GM12892 (cell line): ENCODE measurements around the gene DDX39B.
A peak's percentile ranks its signal among the peaks of the same experiment; 100 is the strongest.
"Not testable (repeated sequence)": the region's sequence is repeated elsewhere in the genome, so short reads cannot be mapped to it uniquely, and the experiment has no call there.

ENCODE experiments used
- DNase-seq: peaks from one replicate; pipeline ENCODE4 v3.0.0; 2011; ENCODE audit not compliant: insufficient read length
- FAIRE-seq: peaks from 2 replicates; lab custom pipeline; 2011; peaks lifted over from hg19 to GRCh38; lab: Jason Lieb, UNC
- POLR2A ChIP-seq: IDR thresholded peaks from 2 replicates; pipeline ENCODE4 v1.6.1; 2011; ENCODE audit warnings: low read depth, low read length, control low read depth
- POLR2AphosphoS5 ChIP-seq: IDR thresholded peaks from 2 replicates; pipeline ENCODE4 v1.6.1; 2011; ENCODE audit warnings: low read depth, low read length, control low read depth
- TAF1 ChIP-seq: IDR thresholded peaks from 2 replicates; pipeline ENCODE4 v1.6.1; 2011; ENCODE audit warnings: low read depth, mild to moderate bottlenecking, control low read depth, low read length, borderline replicate concordance

DDX39B gene

DNA sequence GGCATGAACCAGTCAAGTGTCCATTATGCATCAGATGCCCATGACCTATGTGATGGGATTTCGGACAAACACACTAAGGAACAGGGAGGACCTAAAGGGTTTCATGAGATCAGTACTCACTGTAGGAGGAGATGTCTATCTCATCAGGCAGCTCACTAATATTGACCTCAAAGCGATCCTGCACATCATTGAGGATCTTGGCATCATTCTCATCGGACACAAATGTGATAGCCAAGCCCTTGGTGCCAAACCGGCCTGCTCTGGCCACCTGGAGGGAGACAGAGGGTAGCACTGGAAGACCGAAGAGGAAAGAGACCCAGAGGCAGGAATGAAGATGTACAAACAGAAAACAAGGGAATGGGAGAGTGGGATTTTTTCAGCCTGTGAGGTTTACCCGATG lies 11.1 kb downstream of the DDX39B start:
- DNase-seq (no peak), FAIRE-seq (no peak)
- TF ChIP-seq POLR2AphosphoS5: no peak
- TF ChIP-seq POLR2A: peak; percentile 37; the same call in 1 of the 2 replicates

DNA sequence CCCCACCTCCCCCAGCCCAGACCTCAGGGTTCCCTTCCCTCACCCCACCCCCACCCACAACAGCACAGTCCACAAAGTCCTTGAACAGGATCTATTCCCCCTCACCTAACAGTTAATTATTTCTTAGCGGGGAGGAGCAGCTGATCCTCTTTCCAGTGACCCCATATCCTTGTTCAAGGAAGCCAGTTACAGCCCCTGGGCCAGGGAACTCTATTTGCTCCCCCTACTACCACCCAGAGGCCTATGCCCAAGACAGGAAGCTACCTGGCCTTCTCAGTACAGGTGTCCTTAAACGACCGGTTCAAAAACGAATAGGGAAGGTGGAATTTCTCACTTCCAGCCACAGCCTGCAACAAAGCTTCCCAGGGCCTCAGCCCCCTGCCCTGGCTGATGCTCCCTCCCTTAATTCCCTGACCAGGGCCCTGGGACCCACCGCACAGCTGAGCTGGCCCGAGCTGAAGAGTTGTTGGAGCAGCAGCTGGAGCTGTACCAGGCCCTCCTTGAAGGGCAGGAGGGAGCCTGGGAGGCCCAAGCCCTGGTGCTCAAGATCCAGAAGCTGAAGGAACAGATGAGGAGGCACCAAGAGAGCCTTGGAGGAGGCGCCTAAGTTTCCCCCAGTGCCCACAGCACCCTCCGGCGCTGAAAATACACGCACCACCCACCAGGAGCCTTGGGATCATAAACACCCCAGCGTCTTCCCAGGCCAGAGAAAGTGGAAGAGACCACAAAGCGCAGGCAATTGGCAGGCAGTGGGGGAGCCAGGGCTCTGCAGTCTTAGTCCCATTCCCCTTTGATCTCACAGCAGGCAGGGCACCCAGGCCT lies 12.3 kb downstream of the DDX39B start:
- DNase-seq: no peak
- no peak for FAIRE-seq
- TF ChIP-seq POLR2AphosphoS5 (peak; percentile 42), TAF1 (no peak)

DNA sequence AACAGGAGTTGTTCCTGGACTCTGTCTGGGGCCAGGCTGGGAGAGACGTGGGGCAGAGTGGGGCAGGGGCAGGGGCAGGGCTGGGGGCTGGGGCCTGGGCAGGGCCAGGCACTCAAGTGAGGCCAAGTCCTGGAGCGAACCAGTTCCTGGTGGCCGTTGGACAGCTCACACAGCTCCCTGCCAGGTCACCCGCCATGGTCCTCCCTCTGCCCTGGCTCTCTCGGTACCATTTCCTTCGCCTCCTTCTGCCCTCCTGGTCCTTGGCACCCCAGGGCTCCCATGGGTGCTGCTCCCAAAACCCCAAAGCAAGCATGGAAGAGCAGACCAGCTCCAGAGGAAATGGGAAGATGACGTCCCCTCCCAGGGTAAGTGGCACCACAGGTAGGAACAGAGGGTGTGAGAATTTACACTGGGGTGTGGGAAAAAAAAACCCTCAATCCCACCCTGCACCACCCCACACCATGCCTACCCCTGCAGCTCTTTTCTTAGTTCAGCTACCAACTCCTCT lies 12.9 kb downstream of the DDX39B start, which contains the start of gene MCCD1:
MCCD1 (plus strand) TSS at position 142 of the 508 bp plus-strand sequence; CDS start at position 195, 53 bp downstream.
- FAIRE-seq: no peak
- no peak for DNase-seq
- peak; percentile 54 for TF ChIP-seq POLR2A
- TF ChIP-seq TAF1: no peak
- TF ChIP-seq POLR2AphosphoS5: no peak; the same call in 1 of the 2 replicates

DNA sequence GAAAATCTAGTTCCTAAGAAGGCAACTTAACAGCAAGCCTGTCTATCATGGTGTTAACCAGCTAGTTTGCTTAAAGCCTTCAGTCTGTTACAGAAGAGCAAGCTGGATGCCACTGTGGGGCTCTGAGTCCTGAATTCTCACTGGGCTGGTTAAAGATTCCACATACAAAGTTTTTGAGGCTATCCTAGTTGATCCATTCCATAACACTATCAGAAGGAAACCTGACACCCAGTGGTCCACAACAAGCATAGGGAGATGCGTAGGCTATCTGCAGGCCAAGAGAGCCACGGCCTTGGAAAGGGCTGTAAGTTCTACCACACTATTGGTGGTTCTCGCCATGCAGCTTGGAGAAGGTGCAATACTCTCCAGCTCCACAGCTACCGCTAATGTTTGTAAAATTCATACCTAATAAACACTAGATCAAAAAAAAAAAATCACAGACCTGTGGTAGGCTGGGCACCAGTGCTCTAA lies 13.5 kb downstream of the DDX39B start:
- TF ChIP-seq TAF1 (no peak), POLR2A (no peak), POLR2AphosphoS5 (no peak)
- DNase-seq (no peak), FAIRE-seq (no peak)

DNA sequence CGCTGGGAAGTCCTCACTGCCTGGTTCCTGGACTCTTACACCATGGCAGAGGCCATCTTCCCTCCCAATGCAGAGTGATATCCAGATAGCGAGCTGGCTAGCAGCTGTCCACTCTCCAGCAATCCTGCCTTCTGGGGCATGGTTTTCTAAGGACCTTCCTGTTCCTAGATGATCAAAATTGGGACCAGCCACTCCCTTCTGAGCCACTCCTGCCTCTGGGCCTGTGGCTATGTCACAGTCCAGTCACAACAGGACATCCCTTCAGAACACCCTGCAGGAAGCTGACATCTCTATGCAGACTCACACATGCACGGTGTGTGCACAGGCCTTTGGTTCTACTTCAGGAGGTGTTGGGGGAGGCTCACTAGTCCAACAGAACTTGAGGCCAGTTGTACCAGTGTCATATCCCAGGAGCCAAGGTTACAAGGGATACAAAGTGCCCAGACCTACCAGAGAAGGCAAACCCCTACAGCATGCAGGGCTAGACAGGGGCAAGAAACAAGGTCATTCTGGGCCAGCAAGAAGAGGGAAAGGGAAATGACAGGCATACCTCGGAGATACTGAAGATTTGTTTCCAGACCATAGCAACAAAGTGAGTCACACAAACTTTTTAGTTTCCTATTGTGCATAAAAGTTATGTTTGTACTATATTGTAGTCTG lies 15.7 kb downstream of the DDX39B start:
- TF ChIP-seq POLR2A (no peak), POLR2AphosphoS5 (no peak), TAF1 (no peak)
- DNase-seq (no peak), FAIRE-seq (no peak)

DNA sequence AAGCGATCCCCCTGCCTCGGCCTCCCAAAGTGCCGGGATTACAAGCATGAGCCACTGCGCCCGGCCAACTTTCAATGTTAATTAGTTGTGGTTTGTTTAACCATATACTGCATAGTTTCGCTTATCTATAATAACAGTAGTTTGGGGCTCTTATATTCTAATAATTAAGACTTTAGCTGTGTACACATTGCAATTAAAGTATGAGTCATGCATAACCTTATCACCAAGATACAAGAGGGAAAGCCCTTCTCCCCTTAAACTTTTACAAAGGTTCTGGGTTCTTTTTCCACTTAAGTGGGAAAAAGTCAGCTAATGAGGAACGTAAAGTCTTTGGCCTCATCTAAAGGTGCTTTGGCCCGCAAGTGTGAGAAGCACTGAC lies 16.3 kb downstream of the DDX39B start:
- TF ChIP-seq POLR2AphosphoS5 (no peak), POLR2A (no peak), TAF1 (no peak)
- no peak for DNase-seq
- FAIRE-seq: no peak

DNA sequence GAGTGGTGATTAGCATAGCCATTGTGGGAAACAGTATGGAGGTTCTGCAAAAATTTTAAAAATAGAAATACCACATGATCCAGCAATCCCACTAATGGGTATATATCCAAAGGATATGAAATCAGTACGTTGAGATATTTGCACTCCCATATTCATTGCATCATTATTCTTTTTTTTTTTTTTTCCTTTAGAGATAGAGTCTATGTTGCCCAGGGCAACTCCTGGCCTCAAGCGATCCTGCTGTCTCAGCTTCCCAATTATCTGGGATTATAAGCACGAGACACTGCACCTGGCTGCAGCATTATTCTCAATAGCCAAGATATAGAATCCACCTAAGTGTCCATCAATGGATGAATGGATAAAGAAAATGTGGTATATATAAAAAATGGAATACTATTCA lies 20.0 kb downstream of the DDX39B start:
- TF ChIP-seq POLR2AphosphoS5 (no peak), TAF1 (no peak), POLR2A (no peak)
- no peak for FAIRE-seq
- no peak for DNase-seq

DNA sequence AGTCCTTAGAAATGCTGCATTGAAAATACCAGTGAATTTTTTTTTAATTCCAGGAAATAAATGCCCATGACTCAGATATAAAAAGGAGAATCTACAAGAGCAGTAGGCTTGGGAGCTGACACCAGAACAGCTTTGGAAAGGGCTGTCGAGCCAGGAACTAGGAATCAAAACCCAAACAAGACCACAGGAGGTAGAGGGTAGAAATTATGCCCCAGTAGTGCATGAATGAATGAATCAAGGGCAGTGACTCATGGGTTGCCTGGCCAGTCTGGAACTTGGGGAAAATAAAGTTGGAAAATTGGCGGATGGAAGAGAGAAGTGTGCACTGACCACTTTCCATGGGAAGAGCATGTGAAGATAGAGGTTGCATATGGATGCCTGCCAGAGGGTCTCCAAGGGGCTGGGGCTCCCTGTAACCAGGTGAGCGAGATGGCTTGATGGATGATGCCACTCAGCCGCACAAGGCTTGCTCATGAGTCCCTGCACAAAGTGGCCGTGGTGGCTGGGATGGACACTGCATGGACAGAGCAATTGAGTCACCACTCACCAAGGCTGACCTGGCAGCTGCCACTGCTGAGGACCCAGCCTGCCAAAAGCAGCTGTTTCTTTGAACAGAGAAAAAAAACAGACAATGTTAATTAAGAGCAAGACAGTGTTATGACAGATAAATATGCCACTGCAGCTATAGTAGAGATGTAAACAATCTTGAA lies 28.2 kb downstream of the DDX39B start:
- TF ChIP-seq POLR2A (no peak), TAF1 (no peak), POLR2AphosphoS5 (no peak)
- no peak for DNase-seq
- FAIRE-seq: no peak

DNA sequence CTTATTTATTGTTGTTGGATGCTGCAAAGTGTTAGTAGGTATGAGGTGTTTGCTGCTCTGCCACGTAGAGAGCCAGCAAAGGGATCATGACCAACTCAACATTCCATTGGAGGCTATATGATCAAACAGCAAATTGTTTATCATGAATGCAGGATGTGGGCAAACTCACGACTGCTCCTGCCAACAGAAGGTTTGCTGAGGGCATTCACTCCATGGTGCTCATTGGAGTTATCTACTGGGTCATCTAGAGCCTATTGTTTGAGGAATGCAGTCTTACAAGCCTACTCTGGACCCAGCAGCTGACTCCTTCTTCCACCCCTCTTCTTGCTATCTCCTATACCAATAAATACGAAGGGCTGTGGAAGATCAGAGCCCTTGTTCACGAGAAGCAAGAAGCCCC lies 31.8 kb downstream of the DDX39B start:
- TF ChIP-seq POLR2A: no peak
- TF ChIP-seq POLR2AphosphoS5: no peak
- no peak for TF ChIP-seq TAF1
- no peak for DNase-seq
- FAIRE-seq: no peak

DNA sequence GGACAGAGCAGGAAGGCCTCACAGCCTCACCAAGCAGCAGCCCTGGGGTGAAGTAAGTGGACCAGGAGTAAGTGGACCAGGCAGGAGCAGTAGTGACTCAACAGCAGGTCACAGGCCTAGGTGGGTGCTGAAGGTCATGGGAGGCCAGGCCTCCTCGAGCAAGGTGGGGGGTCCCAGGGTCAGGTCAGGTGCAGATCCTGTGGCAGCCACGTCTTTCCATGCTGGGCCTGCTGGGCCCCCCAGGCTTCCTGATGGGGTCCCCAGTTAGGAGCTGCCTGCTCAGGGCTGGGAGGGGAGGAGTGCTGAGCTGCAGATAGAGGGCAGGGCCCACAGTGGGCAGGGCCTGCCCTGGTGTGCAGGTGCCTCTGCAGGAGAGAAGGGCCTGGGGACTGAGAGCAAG lies 32.8 kb downstream of the DDX39B start:
- not testable (repeated sequence) for DNase-seq, FAIRE-seq

DNA sequence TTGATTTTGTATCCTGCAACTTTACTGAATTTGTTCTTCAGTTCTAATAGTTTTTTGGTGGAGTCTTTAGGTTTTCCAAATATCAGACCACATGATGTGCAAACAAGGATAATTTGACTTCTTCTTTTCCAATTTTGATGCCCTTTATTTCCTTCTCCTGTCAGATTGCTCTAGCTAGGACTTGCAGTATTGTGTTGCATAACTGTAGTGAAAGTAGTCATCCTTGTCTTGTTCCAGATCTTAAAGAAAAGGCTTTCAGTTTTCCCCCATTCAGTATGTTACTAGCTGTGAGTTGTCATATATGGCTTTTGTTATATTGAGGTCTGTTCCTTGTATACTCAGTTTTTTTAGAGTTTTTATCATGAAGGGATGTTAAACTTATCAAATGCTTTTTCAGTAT lies 39.2 kb downstream of the DDX39B start:
- FAIRE-seq (no peak), DNase-seq (no peak)
- TF ChIP-seq POLR2A (no peak), POLR2AphosphoS5 (no peak), TAF1 (no peak)

DNA sequence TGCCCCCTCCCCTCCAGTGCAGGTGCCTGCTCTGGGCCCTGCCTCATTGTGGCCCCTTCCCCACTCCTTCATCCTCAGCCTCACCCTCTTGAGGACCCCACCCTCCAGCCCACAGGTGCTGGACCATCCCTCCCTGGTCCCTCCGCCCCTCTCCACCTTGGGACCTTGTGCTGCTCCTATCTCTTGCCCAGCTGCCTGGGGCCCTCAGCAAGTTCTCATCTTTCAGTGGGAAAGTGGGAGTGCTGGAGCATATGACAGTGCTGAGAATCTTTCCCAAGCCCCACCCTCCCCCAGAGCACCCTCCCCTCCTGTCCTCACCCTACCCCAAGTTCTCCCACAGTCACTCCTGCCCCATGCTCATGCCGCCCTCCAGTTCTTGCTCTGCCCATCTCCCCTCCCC lies 42.2 kb downstream of the DDX39B start:
- FAIRE-seq: peak; percentile 42

More for the DNA sequence above, 42.2 kb downstream of the DDX39B start:
- DNase-seq: not testable (repeated sequence)
